ENCODE measurements around the gene PPP1R15B. TPM values are rescaled to one million over a fixed set of nuclear protein-coding genes. Genes with fewer than 3 reads are reported as not detected.

Gene PPP1R15B
- total and polyA plus RNA-seq, 2 of the 4 experiments (the other 2 are of a cell fraction), result 14.9 to 15.0 TPM

- H3K4me1 ChIP-seq (ENCODE audit: control insufficient read depth, insufficient read depth, low read length), result peaks cover 3% of the 10 kb centered on the region; the same call in 1 of the 2 replicates
- ChIA-PET CTCF (interaction anchor here (1.3 to 2.3 kb wide), 2 partner anchors 16 to 21 kb away, joined by 4 to 6 read pairs; no protein-coding TSS in a partner anchor), POLR2A (ENCODE audit: unreplicated experiment) (no interaction called here)
- H3K9me1 ChIP-seq (ENCODE audit: insufficient read depth, low read length), result no peaks in the 10 kb centered on the region
- H3K27me3 ChIP-seq (ENCODE audit: control insufficient read depth, insufficient read depth, low read length), result peaks cover 87% of the 10 kb centered on the region
- dilution Hi-C loops (cut with HindIII; ENCODE audit: low sequenced_read_pairs, unreplicated experiment), result loop anchor here (25.0 kb wide), 2 partner anchors 215 to 515 kb away; partner anchors contain the start of genes ETNK2, REN and SNRPE
- H3K9me3 ChIP-seq (ENCODE audit: control insufficient read depth, insufficient read depth, low read length), result no peaks in the 10 kb centered on the region
- no peak overlapping the region for H3K23ac ChIP-seq (ENCODE audit: low read depth, low read length)
- no peak overlapping the region for H2BK120ac ChIP-seq (ENCODE audit: low read depth, low read length)
- WGBS, 2 experiments (ENCODE audit: extremely low coverage in 2 of 2, insufficient read length in 1 of 2), result 100% methylated on average over 1 of the region's 28 CpGs; no CpG with 5 or more reads in 1 of the 2 experiments
- no peak overlapping the region for H4K8ac ChIP-seq (ENCODE audit: low read depth in 2 of 2, low read length in 2 of 2)
- H3K27ac ChIP-seq (ENCODE audit: insufficient read depth, low read length), result no peak overlapping the region
- no peaks in the 10 kb centered on the region for H3K79me1 ChIP-seq (ENCODE audit: low read depth in 1 of 2, low read length in 2 of 2)
- no peaks in the 10 kb centered on the region for H3K36me3 ChIP-seq (ENCODE audit: control insufficient read depth, insufficient read depth, low read length)
- peak overlapping the region; percentile 51 for H2AK9ac ChIP-seq (replicated peaks; ENCODE audit: low read depth, low read length, poor library complexity)
- H4K20me1 ChIP-seq (ENCODE audit: insufficient read depth, low read length), result no peaks in the 10 kb centered on the region
- H3K14ac ChIP-seq (replicated peaks; ENCODE audit: low read depth, low read length), result no peak overlapping the region
- H4K91ac ChIP-seq (ENCODE audit: insufficient read depth, low read depth, low read length), result no peak overlapping the region
- BruUV-seq (replicated peaks), result no TSS peak
- no peak overlapping the region for H2BK5ac ChIP-seq (ENCODE audit: low read depth, low read length, poor library complexity, severe bottlenecking)
- no peak overlapping the region; the same call in 1 of the 2 replicates for H3K4me3 ChIP-seq (ENCODE audit: insufficient read depth, low read depth, low read length)
- H2AFZ ChIP-seq (replicated peaks; ENCODE audit: low read length, poor library complexity), result peak overlapping the region; percentile 89
- no peak overlapping the region for H2BK15ac ChIP-seq (ENCODE audit: low read depth, low read length)
- no peak overlapping the region for H2AK5ac ChIP-seq (ENCODE audit: low read depth, low read length)
- TF ChIP-seq MAFK (IDR thresholded peaks at IDR 0.05; ENCODE audit: low read depth, low read length) (no peak), CTCF (conservative IDR thresholded peaks at IDR 0.05; ENCODE audit: low read depth, low read length) (no peak), MAZ (IDR thresholded peaks at IDR 0.05; ENCODE audit: borderline replicate concordance, low read depth, low read length) (no peak), CHD1 (IDR thresholded peaks at IDR 0.05; ENCODE audit: low read depth, low read length) (no peak), MXI1 (IDR thresholded peaks at IDR 0.05; ENCODE audit: borderline replicate concordance, low read depth, low read length) (no peak), RCOR1 (IDR thresholded peaks at IDR 0.05; ENCODE audit: insufficient replicate concordance, low read length) (no peak), NFE2L2 (IDR thresholded peaks at IDR 0.05; ENCODE audit: low read depth, low read length) (no peak), RAD21 (IDR thresholded peaks at IDR 0.05; ENCODE audit: low read length) (no peak), USF2 (IDR thresholded peaks at IDR 0.05; ENCODE audit: low read depth, low read length) (no peak)
- H3K4me2 ChIP-seq (ENCODE audit: low read depth, low read length), result no peak overlapping the region; the same call in 1 of the 2 replicates
- in situ Hi-C loops (cut with MboI; ENCODE audit: low sequenced_read_pairs), result no loop called here
- no peak for ATAC-seq (ENCODE audit: low read depth)
- no peak overlapping the region for H3K56ac ChIP-seq (ENCODE audit: extremely low read depth, insufficient read depth, low read length)
- H4K5ac ChIP-seq (ENCODE audit: low read depth, low read length), result no peak overlapping the region
- H2BK20ac ChIP-seq (ENCODE audit: low read depth, low read length), result no peak overlapping the region
- intact Hi-C loops (cut with micrococcal nuclease), result no loop called here
- no peak overlapping the region for H3K9ac ChIP-seq (ENCODE audit: low read depth, low read length)
- H3K18ac ChIP-seq (ENCODE audit: low read depth, low read length), result no peak overlapping the region
- DNase-seq, result no peak
- H3K4ac ChIP-seq (ENCODE audit: low read depth, low read length), result no peak overlapping the region
Observed at GRCh38 chr1:204376919-204377799, 34.5 kb downstream of the PPP1R15B start.
